Uterus (tissue), 2 donors: Measurements from ENCODE around the gene PET117.

ENCODE experiments used
- CTCF ChIP-seq, 4 experiments: fragments of 200-600 bp in 2 of 4; fragments of 450-650 bp in 2 of 4; sonication (generic) in 2 of 4; IDR thresholded peaks; one replicate each; pipeline ENCODE4 v1.5.1; 2016 to 2019; ENCODE audit warnings: antibody characterized with exemption in 4 of 4, mild to moderate bottlenecking in 2 of 4, moderate library complexity in 1 of 4
- POLR2A ChIP-seq, 2 donors: fragments of 450-650 bp; IDR thresholded peaks; one replicate each; pipeline ENCODE4 v1.6.1; 2016; ENCODE audit warnings: antibody characterized with exemption in 2 of 2, mild to moderate bottlenecking in 1 of 2, moderate library complexity in 1 of 2

- no peak for TF ChIP-seq POLR2A (IDR thresholded peaks at IDR 0.05)
- TF ChIP-seq CTCF (IDR thresholded peaks at IDR 0.05) = no peak
These were observed 1.2 kb downstream of the PET117 start for GRCh38 chr20:18138639-18139583.
